NB4 (cell line): ENCODE results near the gene CCDC106.

Source experiments
- DNase-seq: peaks from one replicate; pipeline ENCODE4 v3.0.0; 2010; ENCODE audit warnings: low read depth
- H3K4me3 ChIP-seq: one replicate; pipeline ENCODE4 v1.5.1; 2011; ENCODE audit warnings: mild to moderate bottlenecking, low read depth, low read length, moderate library complexity
- MYC ChIP-seq: IDR thresholded peaks from 2 replicates; pipeline ENCODE4 v1.6.1; 2011; ENCODE audit warnings: low read depth, low read length
- POLR2A ChIP-seq: IDR thresholded peaks from 2 replicates; pipeline ENCODE4 v1.6.1; 2011; ENCODE audit warnings: mild to moderate bottlenecking; ENCODE audit not compliant: insufficient read length; ENCODE audit errors: extremely low read depth
- TF ChIP-seq, protein P1 (sequence below): IDR thresholded peaks from 2 replicates; pipeline ENCODE4 v1.6.1; 2011; ENCODE audit warnings: low read depth, low read length
- TF ChIP-seq, protein P2 (sequence below): IDR thresholded peaks from one replicate; pipeline ENCODE4 v1.5.1; 2012; ENCODE audit warnings: low read depth, low read length

Gene CCDC106

DNA sequence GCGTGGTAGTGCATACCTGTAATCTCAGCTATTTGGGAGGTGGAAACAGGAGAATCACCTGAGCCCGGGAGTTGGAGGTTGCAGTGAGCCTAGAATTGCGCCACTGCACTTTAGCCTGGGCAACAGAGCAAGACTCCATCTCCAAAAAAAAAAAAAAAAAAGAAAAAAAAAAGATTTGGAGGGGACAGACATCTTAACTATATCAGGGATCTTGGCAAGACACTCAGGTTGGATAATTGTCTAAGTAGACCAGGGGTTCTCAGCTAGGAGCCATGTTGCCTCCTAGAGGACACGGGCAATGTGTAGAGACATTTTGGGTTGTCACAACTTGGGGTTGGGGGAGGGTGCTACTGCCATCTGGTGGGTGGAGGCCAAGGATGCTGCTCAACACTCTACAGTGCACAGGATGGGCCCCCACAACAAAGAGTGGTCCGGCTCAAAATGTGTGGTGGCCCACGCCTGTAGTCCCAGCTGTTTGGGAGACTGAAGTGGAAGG lies 9.1 kb upstream of the CCDC106 start:
- DNase-seq = peak; percentile 70
- no peak overlapping the region for H3K4me3 ChIP-seq
- TF ChIP-seq, protein P1, sequence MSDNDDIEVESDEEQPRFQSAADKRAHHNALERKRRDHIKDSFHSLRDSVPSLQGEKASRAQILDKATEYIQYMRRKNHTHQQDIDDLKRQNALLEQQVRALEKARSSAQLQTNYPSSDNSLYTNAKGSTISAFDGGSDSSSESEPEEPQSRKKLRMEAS = no peak
- no peak for TF ChIP-seq MYC
- TF ChIP-seq, protein P2, sequence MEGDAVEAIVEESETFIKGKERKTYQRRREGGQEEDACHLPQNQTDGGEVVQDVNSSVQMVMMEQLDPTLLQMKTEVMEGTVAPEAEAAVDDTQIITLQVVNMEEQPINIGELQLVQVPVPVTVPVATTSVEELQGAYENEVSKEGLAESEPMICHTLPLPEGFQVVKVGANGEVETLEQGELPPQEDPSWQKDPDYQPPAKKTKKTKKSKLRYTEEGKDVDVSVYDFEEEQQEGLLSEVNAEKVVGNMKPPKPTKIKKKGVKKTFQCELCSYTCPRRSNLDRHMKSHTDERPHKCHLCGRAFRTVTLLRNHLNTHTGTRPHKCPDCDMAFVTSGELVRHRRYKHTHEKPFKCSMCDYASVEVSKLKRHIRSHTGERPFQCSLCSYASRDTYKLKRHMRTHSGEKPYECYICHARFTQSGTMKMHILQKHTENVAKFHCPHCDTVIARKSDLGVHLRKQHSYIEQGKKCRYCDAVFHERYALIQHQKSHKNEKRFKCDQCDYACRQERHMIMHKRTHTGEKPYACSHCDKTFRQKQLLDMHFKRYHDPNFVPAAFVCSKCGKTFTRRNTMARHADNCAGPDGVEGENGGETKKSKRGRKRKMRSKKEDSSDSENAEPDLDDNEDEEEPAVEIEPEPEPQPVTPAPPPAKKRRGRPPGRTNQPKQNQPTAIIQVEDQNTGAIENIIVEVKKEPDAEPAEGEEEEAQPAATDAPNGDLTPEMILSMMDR = peak; percentile 57

DNA sequence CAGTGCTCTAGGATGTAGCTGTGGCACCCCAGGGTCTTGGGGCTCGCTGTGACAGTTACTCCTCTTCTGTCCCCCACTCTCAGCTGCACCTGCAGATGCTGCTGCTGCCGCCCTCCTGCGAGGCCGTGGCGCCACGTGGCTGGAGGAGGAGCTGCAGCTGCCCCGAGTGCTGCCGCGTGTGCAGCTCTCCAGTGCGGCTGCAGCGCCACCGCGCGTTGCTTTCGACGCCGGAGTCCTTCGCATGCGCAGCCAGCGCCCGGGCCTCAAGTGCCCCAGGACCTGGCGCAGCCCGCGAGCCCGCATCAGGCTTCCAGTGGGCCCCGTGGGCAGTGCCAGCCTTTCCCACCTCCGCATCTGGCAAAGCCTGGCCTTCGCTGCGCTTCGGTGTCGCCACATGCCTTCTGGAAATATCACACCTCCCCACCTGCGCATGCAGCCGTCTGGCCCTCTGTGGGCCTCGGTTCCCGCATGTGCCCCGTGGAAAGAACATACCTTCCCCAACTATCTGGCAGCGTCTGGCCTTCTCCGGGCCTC lies 7.9 kb upstream of the CCDC106 start:
- H3K4me3 ChIP-seq = peak overlapping the region; percentile 42
- no peak for DNase-seq

DNA sequence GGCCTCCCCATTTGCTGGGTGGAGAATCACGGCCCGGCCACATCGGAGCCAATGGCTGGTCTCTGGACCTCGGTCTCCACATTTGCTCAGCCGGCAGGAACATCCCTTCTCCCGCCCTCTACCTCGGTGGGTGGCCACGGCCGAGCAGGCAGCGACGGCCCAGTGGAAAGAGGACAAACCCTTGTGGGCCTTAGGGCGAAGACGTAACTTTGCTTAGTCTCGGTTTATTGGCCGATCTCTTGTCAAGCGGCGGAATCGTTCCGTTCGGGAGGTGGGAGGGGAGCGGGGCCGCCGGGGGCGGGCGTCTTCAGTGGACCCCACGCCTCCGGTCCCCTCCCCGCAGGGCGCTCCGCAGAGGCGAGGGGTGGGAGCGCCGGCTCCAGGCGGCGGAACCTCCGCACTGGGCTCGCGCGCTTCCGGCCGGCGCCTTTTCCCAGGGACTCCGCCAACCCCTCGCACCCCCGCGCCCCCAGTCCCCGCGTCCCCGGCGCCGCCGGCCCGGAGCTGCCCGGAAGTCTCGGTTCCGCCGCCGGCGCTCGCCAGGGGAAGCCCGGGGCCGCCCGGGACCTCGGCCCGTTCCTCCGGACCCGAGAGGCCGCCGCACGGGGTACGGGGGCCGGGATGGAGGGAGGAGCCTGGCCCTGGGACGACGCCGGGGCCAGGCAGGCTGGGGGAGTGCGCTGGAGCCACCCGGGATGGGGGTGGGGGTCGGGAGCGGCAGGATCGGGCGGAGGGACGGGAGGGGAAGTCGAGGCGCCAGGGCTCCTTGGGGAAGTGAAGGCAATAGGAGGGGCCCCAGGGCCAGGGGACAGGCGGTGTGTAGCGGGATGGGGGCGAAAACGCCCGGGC lies 7.2 kb upstream of the CCDC106 start, which contains the start of gene ZNF580:
ZNF580 (plus strand) TSS at position 426 of the 849 bp plus-strand sequence. CDS start 1,507 bp downstream, outside the sequence.
- no peak for TF ChIP-seq POLR2A
- TF ChIP-seq, protein P1 = no peak
- no peak for TF ChIP-seq MYC
- TF ChIP-seq, protein P2 = no peak
- peak within 1 kb of the TSS; percentile 69 for H3K4me3 ChIP-seq
- DNase-seq = peak; percentile 72

More for the DNA sequence above, 7.9 kb upstream of the CCDC106 start:
- TF ChIP-seq MYC (no peak), POLR2A (no peak)
- TF ChIP-seq, protein P1 = no peak
- TF ChIP-seq, protein P2 = no peak

DNA sequence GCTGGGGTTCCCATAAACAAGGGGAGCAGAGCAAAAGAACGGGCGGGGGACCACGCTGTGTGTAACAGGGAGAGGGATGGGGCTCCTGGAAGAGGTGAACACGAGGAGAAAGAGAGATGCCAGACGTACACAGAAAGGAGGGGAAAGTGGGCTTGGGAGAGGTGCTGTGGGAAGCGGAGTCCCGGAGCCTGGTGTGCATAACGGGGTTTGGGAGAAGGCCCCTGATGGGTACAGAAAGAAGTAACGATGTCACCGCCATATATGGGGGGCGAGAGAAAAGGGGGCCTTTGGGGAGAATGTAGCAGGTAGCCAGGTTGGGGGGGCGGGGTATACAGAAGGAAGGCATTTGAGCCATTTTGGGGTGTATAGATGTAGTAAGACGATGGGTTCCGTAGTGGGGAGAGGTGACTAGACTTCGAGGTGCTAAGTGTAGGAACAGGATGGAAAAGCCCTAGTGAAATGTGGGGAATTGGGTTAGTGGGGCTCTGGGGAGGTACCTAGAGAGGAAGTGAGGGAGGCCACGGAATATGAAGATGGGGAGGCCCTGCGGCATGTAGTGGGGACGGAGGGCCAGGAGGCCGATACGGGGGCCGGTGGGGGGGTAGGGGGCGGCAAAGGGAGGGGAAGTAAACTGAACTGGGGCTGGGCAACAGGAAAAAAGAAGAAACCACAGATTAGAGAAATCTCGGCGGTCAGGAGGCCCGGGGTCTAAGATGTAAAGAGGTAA lies 6.4 kb upstream of the CCDC106 start:
- TF ChIP-seq, protein P2 = no peak
- TF ChIP-seq MYC (no peak), POLR2A (no peak)
- TF ChIP-seq, protein P1 = no peak
- DNase-seq = peak; percentile 50
- peak overlapping the region; percentile 69 for H3K4me3 ChIP-seq

DNA sequence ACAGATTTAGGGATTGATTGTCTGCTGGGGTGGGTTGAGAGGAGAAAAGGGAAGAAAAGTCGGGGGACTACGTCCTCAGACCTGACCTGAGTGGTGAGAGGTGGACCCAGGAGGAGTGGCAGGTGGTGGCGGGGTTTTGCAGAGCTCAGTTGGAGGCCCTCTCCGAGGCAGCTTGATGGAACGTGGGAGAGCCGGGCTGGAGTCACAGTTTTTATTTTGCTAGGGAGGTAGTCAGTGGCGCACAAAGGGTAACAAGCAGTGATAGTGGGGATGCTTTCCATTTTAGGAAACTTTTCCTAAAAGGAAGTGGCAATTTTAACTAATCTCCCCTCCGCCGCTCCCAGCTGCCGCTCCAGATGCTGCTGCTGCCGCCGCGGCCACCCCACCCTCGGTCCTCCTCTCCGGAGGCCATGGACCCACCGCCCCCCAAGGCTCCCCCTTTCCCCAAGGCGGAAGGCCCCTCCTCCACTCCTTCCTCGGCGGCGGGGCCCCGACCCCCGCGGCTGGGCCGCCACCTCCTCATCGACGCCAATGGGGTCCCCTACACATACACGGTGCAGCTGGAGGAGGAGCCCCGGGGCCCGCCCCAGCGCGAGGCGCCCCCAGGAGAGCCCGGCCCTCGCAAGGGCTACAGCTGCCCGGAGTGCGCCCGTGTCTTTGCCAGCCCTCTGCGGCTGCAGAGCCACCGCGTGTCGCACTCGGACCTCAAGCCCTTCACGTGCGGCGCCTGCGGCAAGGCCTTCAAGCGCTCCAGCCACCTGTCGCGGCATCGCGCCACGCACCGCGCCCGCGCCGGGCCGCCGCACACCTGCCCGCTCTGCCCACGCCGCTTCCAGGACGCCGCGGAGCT lies 5.6 kb upstream of the CCDC106 start:
- TF ChIP-seq, protein P2 = no peak
- TF ChIP-seq, protein P1 = no peak
- no peak for TF ChIP-seq MYC
- no peak for TF ChIP-seq POLR2A
- DNase-seq = no peak
- peak overlapping the region; percentile 78 for H3K4me3 ChIP-seq
